ENCODE measurements around the gene SLC12A8. TPM values are rescaled to one million over a fixed set of nuclear protein-coding genes. Genes with fewer than 3 reads are reported as not detected.

Gene SLC12A8
- total and polyA plus RNA-seq, 2 of the 13 experiments (the other 11 are each of a cell fraction or from before 2014, with no cell fraction given): 0.44 to 0.71 TPM

GRCh38 chr3:125069968-125070745 lies 142.4 kb downstream of the SLC12A8 start:
- DNase-seq (ENCODE audit: low spot score) (no peak), ATAC-seq (no peak), FAIRE-seq (no peak)
- BruUV-seq (replicated peaks): no TSS peak
- H3K36me3 ChIP-seq (replicated peaks in 1 of 2; ENCODE audit: control insufficient read depth in 1 of 2, insufficient read depth in 2 of 2, low read length in 2 of 2): no peaks in the 10 kb centered on the region
- no peak overlapping the region for H2AFZ ChIP-seq (ENCODE audit: low read length)
- no peaks in the 10 kb centered on the region for H3K79me2 ChIP-seq (ENCODE audit: insufficient read depth, low read length)
- no peak for TF ChIP-seq PRMT3 (CRISPR knock-in tag; IDR thresholded peaks at IDR 0.05; ENCODE audit: borderline replicate concordance, low read depth)
- TF ChIP-seq ZBTB42 (CRISPR knock-in tag; IDR thresholded peaks at IDR 0.05): no peak
- no peak for TF ChIP-seq ZNF674 (CRISPR knock-in tag; IDR thresholded peaks at IDR 0.05; ENCODE audit: low read depth)
- H3K4me2 ChIP-seq (ENCODE audit: low read depth, low read length): no peak overlapping the region
- 0 out of 5 replicates have a peak, but pooled peaks cover 0 to 2% of the 10 kb centered on the region in 2 experiments for H3K27me3 ChIP-seq (ENCODE audit: control insufficient read depth in 1 of 2, insufficient read depth in 2 of 2, low read length in 2 of 2)
- no peak overlapping the region for H3K9ac ChIP-seq (ENCODE audit: insufficient read depth, low read depth, low read length)
- H3K9me3 ChIP-seq (ENCODE audit: low read length): no peaks in the 10 kb centered on the region
- in situ Hi-C loops (cut with HindIII; ENCODE audit: extremely low pct_ligation_motif_present, low pct_unique_long_range_greater_than_20kb): no loop called here
- 89% methylated on average over 7 of the region's 7 CpGs for WGBS (ENCODE audit: low lambda C conversion rate)
- H4K20me1 ChIP-seq (ENCODE audit: insufficient read depth, low read length): no peaks in the 10 kb centered on the region
- no peaks in the 10 kb centered on the region for H3K4me1 ChIP-seq (ENCODE audit: insufficient read depth, low read length)
- no peak overlapping the region for H3K27ac ChIP-seq (ENCODE audit: extremely low read length, insufficient read depth, low read length)
- intact Hi-C loops (cut with micrococcal nuclease; ENCODE audit: unreplicated experiment): no loop called here
- H3K4me3 ChIP-seq (replicated peaks in 1 of 3; ENCODE audit: insufficient read depth in 1 of 3, low read depth in 2 of 3, low read length in 3 of 3): no peak overlapping the region
- POLR2A ChIA-PET: no interaction called here
- CTCF ChIA-PET (ENCODE audit: low intra/inter-chr PET ratio, low total read pairs): no interaction called here

- H3K36me3 ChIP-seq (replicated peaks in 1 of 2; ENCODE audit: control insufficient read depth in 1 of 2, insufficient read depth in 2 of 2, low read length in 2 of 2): no peaks in the 10 kb centered on the region
- intact Hi-C loops (cut with micrococcal nuclease; ENCODE audit: unreplicated experiment) (no loop called here), in situ Hi-C loops (cut with HindIII; ENCODE audit: extremely low pct_ligation_motif_present, low pct_unique_long_range_greater_than_20kb) (no loop called here)
- FAIRE-seq (no peak), ATAC-seq (no peak), DNase-seq (ENCODE audit: low spot score) (no peak)
- H3K9ac ChIP-seq (ENCODE audit: insufficient read depth, low read depth, low read length): no peak overlapping the region
- peaks cover 3% of the 10 kb centered on the region for H3K4me1 ChIP-seq (ENCODE audit: insufficient read depth, low read length)
- BruUV-seq (replicated peaks): no TSS peak
- no peaks in the 10 kb centered on the region for H3K79me2 ChIP-seq (ENCODE audit: insufficient read depth, low read length)
- H4K20me1 ChIP-seq (ENCODE audit: insufficient read depth, low read length): no peaks in the 10 kb centered on the region
- POLR2A ChIA-PET: no interaction called here
- WGBS (ENCODE audit: low lambda C conversion rate): 60% methylated on average over 1 of the region's 1 CpG
- H3K9me3 ChIP-seq (ENCODE audit: low read length): no peaks in the 10 kb centered on the region
- CTCF ChIA-PET (ENCODE audit: low intra/inter-chr PET ratio, low total read pairs): no interaction called here
- no peak overlapping the region for H3K4me2 ChIP-seq (ENCODE audit: low read depth, low read length)
- 0 out of 5 replicates have a peak, but pooled peaks cover 0 to 2% of the 10 kb centered on the region in 2 experiments for H3K27me3 ChIP-seq (ENCODE audit: control insufficient read depth in 1 of 2, insufficient read depth in 2 of 2, low read length in 2 of 2)
- no peak overlapping the region for H3K4me3 ChIP-seq (replicated peaks in 1 of 3; ENCODE audit: insufficient read depth in 1 of 3, low read depth in 2 of 3, low read length in 3 of 3)
- no peak overlapping the region for H3K27ac ChIP-seq (ENCODE audit: extremely low read length, insufficient read depth, low read length)
- H2AFZ ChIP-seq (ENCODE audit: low read length): no peak overlapping the region
- no peak for TF ChIP-seq ZBTB44 (CRISPR knock-in tag; IDR thresholded peaks at IDR 0.05)
- TF ChIP-seq MXI1 (IDR thresholded peaks at IDR 0.05; ENCODE audit: borderline replicate concordance, low read depth, low read length): no peak
- TF ChIP-seq ZBTB43 (CRISPR knock-in tag; conservative IDR thresholded peaks at IDR 0.05): no peak
- no peak for TF ChIP-seq ZGPAT (CRISPR knock-in tag; IDR thresholded peaks at IDR 0.05)
- TF ChIP-seq RNF219 (CRISPR knock-in tag; IDR thresholded peaks at IDR 0.05): no peak
- no peak for TF ChIP-seq NFE2 (CRISPR knock-in tag; IDR thresholded peaks at IDR 0.05)
- no peak for TF ChIP-seq ZNF747 (CRISPR knock-in tag; IDR thresholded peaks at IDR 0.05; ENCODE audit: borderline replicate concordance)
- TF ChIP-seq CBX1 (IDR thresholded peaks at IDR 0.05; ENCODE audit: low read depth): no peak
Measured at GRCh38 chr3:125069452-125069851, 143.1 kb downstream of the SLC12A8 start.

All from HepG2 (cell line).